ENCODE measurements around the gene ACOX3.

- TF ChIP-seq CTCF (conservative IDR thresholded peaks at IDR 0.05) (no peak), EZH2 (IDR thresholded peaks at IDR 0.05; ENCODE audit: low read depth) (no peak)
These were observed 61.7 kb downstream of the ACOX3 start for GRCh38 chr4:8378776-8379175.
